HepG2 (cell line): ENCODE results near the gene DNAJC13. TPM values are rescaled to one million over a fixed set of nuclear protein-coding genes. Genes with fewer than 3 reads are reported as not detected.

Experiments
- CC2D1A ChIP-seq: sonication (generic); formaldehyde crosslinking; IDR thresholded peaks from 2 replicates; pipeline ENCODE4 v1.8.1; 2023; ENCODE audit warnings: mild to moderate bottlenecking, missing genetic modification reagents
- HOXA9 ChIP-seq: sonication (generic); formaldehyde crosslinking; IDR thresholded peaks from 2 replicates; pipeline ENCODE4 v1.8.1; 2022; ENCODE audit warnings: missing genetic modification reagents, mild to moderate bottlenecking, moderate library complexity, borderline replicate concordance
- IKZF4 ChIP-seq: sonication (generic); formaldehyde crosslinking; IDR thresholded peaks from 2 replicates; pipeline ENCODE4 v1.5.1; 2020; ENCODE audit warnings: borderline replicate concordance, mild to moderate bottlenecking, low read depth, missing genetic modification reagents; ENCODE audit errors: not compliant biosample characterization
- MAZ ChIP-seq, 2 experiments: sonication (generic) in 1 of 2; formaldehyde crosslinking in 1 of 2; IDR thresholded peaks; 2 replicates each; pipeline versions ENCODE4 v1.5.0 to v1.6.1; 2012 to 2020; ENCODE audit warnings: low read depth in 2 of 2, mild to moderate bottlenecking in 2 of 2, borderline replicate concordance in 1 of 2, improper control_type of control experiment in 1 of 2, low read length in 1 of 2, missing genetic modification reagents in 1 of 2, moderate library complexity in 1 of 2
- SALL2 ChIP-seq: sonication (generic); formaldehyde crosslinking; IDR thresholded peaks from 2 replicates; pipeline ENCODE4 v1.8.1; 2023; ENCODE audit warnings: mild to moderate bottlenecking, missing genetic modification reagents, inconsistent platforms
- TGIF2 ChIP-seq: IDR thresholded peaks from 2 replicates; pipeline ENCODE4 v1.6.1; 2016; ENCODE audit warnings: control low read depth, missing compliant biosample characterization
- USF2 ChIP-seq, 2 experiments: sonication (generic) in 1 of 2; formaldehyde crosslinking in 1 of 2; IDR thresholded peaks; 2 replicates each; pipeline versions ENCODE4 v1.5.1 to v1.6.1; 2011 to 2020; ENCODE audit warnings: borderline replicate concordance in 1 of 2, low read depth in 1 of 2, low read length in 1 of 2, mild to moderate bottlenecking in 1 of 2, missing genetic modification reagents in 1 of 2, moderate library complexity in 1 of 2
- ZEB1 ChIP-seq: IDR thresholded peaks from 2 replicates; pipeline ENCODE4 v1.6.1; 2012; ENCODE audit warnings: mild to moderate bottlenecking, low read depth, inconsistent platforms; ENCODE audit not compliant: insufficient replicate concordance
- ZNF235 ChIP-seq: sonication (generic); formaldehyde crosslinking; IDR thresholded peaks from 2 replicates; pipeline ENCODE4 v1.8.1; 2023; ENCODE audit warnings: mild to moderate bottlenecking, missing genetic modification reagents, borderline replicate concordance
- ZNF333 ChIP-seq: sonication (generic); formaldehyde crosslinking; IDR thresholded peaks from 2 replicates; pipeline ENCODE4 v1.4.0; 2020; ENCODE audit warnings: mild to moderate bottlenecking, missing genetic modification reagents, borderline replicate concordance
- polyA plus RNA-seq, 8 experiments: library from polyadenylated mRNA; depleted of rRNA in 3 of 8; stranded (reverse) in 7 of 8; unstranded in 1 of 8; fragments of >200 nt; fragmentation: Illumina TruSeq in 4 of 8; extraction: Trizol in 4 of 8; gene quantifications; 2 replicates each; pipeline versions ENCODE4 v1.2.1 to v1.2.3, GENCODE V29; 2011 to 2016; ENCODE audit warnings: low read depth in 4 of 8, missing spikeins in 1 of 8, mixed read lengths in 1 of 8; ENCODE audit not compliant: insufficient read depth in 1 of 8
- total RNA-seq, 5 experiments: library from RNA; depleted of rRNA; stranded (reverse); fragments of >200 nt; fragmentation: Illumina TruSeq; extraction: Trizol; gene quantifications; 2 replicates each; pipeline ENCODE4 v1.2.3, GENCODE V29; 2016; ENCODE audit warnings: low read depth in 1 of 5
- TF ChIP-seq, protein P1 (sequence below): sonication (generic); formaldehyde crosslinking; IDR thresholded peaks from 2 replicates; pipeline ENCODE4 v1.4.0; 2020; ENCODE audit warnings: missing genetic modification reagents

The DNAJC13 gene
- total and polyA plus RNA-seq, 2 of the 13 experiments (the other 11 are each of a cell fraction or from before 2014, with no cell fraction given): 9.1 to 26.2 TPM

GRCh38 chr3:132433121-132433520 is 15.8 kb downstream of the DNAJC13 start (continued):
- no peak for TF ChIP-seq USF2 (IDR thresholded peaks at IDR 0.05; ENCODE audit: low read depth, low read length)
- no peak for TF ChIP-seq USF2 (CRISPR knock-in tag; IDR thresholded peaks at IDR 0.05; ENCODE audit: borderline replicate concordance)
- no peak for TF ChIP-seq HOXA9 (CRISPR knock-in tag)
- TF ChIP-seq TGIF2 (CRISPR knock-in tag): no peak
- no peak for TF ChIP-seq MAZ (IDR thresholded peaks at IDR 0.05; ENCODE audit: borderline replicate concordance, low read depth, low read length)
- no peak for TF ChIP-seq MAZ (CRISPR knock-in tag; IDR thresholded peaks at IDR 0.05; ENCODE audit: low read depth)
- TF ChIP-seq ZEB1: no peak
- no peak for TF ChIP-seq ZNF235
- TF ChIP-seq, protein P1, sequence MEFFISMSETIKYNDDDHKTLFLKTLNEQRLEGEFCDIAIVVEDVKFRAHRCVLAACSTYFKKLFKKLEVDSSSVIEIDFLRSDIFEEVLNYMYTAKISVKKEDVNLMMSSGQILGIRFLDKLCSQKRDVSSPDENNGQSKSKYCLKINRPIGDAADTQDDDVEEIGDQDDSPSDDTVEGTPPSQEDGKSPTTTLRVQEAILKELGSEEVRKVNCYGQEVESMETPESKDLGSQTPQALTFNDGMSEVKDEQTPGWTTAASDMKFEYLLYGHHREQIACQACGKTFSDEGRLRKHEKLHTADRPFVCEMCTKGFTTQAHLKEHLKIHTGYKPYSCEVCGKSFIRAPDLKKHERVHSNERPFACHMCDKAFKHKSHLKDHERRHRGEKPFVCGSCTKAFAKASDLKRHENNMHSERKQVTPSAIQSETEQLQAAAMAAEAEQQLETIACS (CRISPR knock-in tag): no peak
- no peak for TF ChIP-seq ZNF333 (CRISPR knock-in tag)
- no peak for TF ChIP-seq IKZF4
- TF ChIP-seq SALL2 (CRISPR knock-in tag): no peak
- no peak for TF ChIP-seq CC2D1A (CRISPR knock-in tag)
- TF ChIP-seq, all 625 proteins: peak for 0
